Activated CD8-positive, alpha-beta memory T cell treated with anti-CD3 and anti-CD28 coated beads for 36 hours (primary cell): ENCODE results near the gene MLXIP. TPM values are rescaled to one million over a fixed set of nuclear protein-coding genes. Genes with fewer than 3 reads are reported as not detected.

Source experiments
- CTCF ChIA-PET: fragments of 350-600 bp; sonication (Branson Sonifier 250); formaldehyde crosslinking; loops from one replicate; lab custom pipeline; 2021; ENCODE audit warnings: antibody characterized with exemption; lab: Charles Lee
- POLR2A ChIA-PET: fragments of 350-600 bp; sonication (Branson Sonifier 250); formaldehyde crosslinking; loops from one replicate; lab custom pipeline; 2021; ENCODE audit warnings: antibody characterized with exemption; lab: Charles Lee
- total RNA-seq, 2 experiments: library from RNA; stranded (reverse); gene quantifications; one replicate each; pipeline ENCODE4 v1.2.3, GENCODE V29; 2021

Gene MLXIP
- total RNA-seq, 2 experiments from 2014 or later = 32.2 to 32.5 TPM

DNA sequence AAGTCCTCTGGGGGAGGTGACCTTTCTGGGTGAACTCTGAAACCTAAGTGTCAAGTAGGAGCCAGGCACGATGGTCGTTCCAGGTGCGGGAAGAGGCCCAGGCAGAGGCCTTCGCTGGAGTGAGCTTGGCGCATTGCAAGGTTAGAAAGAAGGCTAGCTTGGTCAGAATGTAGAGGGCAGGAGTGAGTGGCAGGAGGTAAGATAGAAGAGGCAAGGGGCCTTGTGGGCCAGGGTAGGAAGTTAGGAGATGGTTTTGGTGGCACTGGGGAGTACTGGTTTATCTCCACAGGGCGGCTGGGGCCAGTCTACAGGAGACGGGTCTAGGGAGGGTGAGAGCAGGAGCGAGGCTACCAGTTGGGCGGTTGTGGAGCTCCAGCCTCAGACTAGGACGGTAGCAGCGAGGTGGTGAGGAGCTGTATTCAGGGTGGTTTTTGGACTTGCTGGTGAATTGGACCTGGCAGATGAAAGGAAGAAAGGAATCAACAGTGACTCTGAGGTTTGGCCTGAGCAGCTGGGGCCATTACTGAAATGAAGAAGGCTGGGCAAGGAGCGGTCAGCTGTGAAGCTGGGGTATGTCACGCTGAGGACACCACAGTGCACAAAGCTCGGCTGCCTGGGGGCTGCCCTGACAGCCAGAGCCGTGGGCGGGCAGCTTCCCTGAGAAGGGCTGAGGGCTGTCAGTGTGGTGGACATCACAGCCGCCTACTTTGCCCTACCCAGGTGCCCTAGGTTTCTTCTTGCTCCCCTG lies 9.0 kb downstream of the MLXIP start:
- ChIA-PET POLR2A (interaction anchor here (1.8 kb wide), 1 partner anchor 9 kb away, joined by 8 read pairs; the partner anchor contains the start of gene MLXIP), CTCF (interaction anchor here (0.8 to 1.8 kb wide), 5 partner anchors 12 to 36 kb away, joined by 3 to 5 read pairs (median 4); no protein-coding TSS in a partner anchor)

DNA sequence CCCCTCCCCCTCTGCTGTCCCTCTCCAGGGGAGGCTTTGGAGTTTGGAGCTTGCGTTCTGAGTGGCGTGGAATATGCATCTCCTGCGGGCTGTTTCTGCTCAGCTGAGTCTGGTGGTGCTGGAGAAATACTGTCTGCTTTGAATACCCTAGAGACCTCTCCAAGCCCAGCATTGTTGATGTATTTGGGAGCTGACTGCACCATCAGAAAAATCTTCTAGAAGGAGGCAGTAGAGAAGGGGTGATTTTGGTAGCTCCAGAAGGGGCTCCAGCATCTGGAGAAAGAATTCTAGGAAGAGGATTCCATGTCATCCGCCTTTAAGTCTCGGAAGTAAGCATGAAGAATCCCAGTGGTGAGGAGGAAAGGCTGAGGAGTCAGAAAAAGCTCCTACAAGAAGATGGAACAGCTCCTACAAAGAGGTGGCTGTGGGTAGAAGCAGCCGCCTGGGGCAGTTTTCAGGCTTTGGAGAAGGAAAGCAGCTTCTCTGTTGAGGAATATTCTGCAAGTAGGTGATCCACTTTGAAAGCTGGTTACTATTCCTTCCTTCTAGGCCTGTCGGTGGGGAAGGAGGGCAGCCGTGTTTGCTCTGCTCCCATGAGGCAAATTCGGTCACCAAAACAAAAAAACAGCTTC lies 9.7 kb downstream of the MLXIP start:
- CTCF ChIA-PET = interaction anchor here (0.8 to 1.8 kb wide), 6 partner anchors 8 to 35 kb away, joined by 3 to 5 read pairs (median 4); no protein-coding TSS in a partner anchor
- POLR2A ChIA-PET = interaction anchor here (1.8 kb wide), 1 partner anchor 10 kb away, joined by 8 read pairs; the partner anchor contains the start of gene MLXIP

- POLR2A ChIA-PET = no interaction called here
- CTCF ChIA-PET = interaction anchor here (0.5 to 1.8 kb wide), 6 partner anchors 9 to 94 kb away, joined by 3 to 5 read pairs (median 3); partner anchors contain the start of gene LRRC43
These were observed 10.5 kb downstream of the MLXIP start for GRCh38 chr12:122089077-122089476.

- CTCF ChIA-PET = no interaction called here
These were observed 12.4 kb downstream of the MLXIP start for GRCh38 chr12:122090759-122091515.

DNA sequence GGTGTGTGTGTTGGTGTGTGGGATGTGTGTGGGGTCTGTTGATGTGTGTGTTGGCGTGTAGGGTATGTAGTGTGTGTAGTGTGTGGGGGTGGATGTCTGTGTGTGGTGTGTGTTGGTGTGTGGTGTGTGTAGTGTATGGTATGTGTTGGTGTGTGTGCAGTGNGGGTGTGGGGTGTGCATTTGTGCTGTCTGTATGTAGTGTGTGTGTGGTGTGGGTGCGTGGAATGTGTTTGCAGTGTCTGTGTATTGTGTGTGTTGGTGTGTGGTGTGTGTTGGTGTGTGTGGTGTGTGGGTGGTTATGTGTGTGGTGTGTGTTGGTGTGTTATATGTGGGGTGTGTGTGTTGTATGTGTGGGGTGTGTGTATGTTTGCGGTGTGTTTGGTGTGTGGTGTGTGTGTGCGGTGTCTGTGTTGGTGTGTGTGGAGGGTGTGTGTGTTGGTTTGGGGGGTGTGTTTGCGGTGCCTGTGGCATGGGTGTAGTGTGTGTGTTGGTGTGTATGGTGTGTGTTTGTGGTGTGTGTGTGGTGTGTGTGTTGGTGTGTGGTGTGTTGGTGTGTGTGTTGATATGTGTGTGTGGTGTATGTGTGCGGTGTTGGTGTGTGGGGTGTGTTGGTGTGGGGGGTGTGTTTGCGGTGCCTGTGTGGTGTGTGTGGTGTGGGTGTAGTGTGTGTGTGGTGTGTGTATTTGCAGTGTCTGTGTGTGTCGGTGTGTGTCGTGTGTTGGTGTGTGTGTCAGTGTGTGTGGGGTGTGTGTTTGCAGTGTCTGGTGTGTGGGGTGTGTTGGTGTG lies 14.7 kb downstream of the MLXIP start:
- ChIA-PET CTCF (no interaction called here), POLR2A (no interaction called here)

More at GRCh38 chr12:122090759-122091515, 12.4 kb downstream of the MLXIP start:
- POLR2A ChIA-PET = no interaction called here

DNA sequence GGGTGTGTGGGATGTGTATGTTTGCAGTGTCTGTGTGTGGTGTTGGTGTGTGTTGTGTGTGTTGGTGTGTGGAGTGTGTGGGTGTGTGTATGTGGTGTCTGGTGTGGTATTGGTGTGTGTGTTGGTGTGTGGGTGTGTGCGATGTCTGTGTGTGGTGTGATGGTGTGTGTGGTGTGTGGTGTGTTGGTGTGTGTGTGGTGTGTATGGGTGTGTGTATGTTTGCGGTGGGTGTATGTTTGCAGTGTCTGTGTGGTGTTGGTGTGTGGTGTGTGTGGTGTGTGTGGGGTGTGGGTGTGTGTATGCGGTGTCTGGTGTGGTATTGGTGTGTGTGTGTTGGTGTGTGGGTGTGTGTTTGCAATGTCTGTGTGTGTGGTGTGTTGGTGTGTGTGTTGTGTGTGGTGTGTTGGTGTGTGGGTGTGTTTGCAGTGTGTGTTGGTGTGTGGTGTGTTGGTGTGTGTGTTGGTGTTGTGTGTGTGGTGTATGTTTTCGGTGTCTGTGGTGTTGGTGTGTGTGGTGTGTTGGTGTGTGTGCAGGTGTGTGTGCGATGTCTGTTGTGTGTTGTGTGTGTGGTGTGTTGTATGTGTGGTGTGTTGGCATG lies 15.7 kb downstream of the MLXIP start:
- POLR2A ChIA-PET = no interaction called here
- CTCF ChIA-PET = no interaction called here

DNA sequence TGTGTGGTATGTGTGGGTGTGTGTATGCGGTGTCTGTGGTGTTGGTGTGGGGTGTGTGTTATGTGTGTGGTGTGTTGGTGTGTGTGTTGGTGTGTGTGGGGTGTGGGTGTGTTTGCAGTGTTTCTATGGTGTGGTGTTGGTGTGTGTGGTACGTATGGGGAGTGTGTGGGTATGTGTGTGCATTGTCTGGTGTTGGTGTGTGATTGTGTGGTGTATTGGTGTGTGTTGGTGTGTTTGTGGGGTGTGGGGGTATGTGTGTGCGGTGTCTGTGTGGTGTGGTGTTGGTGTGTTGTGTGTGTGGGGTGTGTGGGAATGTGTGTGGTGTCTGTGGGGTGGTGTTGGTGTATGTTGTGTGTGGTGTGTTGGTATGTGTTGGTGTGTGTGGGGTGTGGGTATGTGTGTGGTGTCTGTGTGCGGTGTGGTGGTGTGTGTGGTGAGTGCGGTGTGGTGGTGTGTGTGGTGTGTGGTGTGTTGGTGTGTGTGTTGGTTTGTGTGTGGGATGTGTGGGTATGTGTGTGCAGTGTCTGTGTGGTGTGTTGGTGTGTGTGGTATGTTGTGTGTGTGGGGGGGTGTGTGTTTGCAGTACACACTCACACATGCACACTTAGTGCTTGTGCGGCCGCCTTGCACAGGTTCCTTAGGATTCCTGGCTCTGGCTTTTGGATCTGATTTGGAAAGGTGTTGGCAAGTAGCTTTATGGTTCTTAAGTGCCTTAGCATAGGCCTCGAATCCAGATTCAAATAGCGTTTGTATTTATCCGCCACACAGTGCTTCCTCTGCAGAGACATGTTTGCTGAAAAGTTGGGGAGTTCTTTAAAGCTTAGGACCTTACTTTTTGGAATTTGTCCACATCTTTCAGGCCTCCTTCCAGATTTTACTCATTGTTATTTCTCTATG lies 16.4 kb downstream of the MLXIP start:
- POLR2A ChIA-PET = no interaction called here
- CTCF ChIA-PET = interaction anchor here (1.8 kb wide), 1 partner anchor 28 kb away, joined by 4 read pairs; no protein-coding TSS in a partner anchor

DNA sequence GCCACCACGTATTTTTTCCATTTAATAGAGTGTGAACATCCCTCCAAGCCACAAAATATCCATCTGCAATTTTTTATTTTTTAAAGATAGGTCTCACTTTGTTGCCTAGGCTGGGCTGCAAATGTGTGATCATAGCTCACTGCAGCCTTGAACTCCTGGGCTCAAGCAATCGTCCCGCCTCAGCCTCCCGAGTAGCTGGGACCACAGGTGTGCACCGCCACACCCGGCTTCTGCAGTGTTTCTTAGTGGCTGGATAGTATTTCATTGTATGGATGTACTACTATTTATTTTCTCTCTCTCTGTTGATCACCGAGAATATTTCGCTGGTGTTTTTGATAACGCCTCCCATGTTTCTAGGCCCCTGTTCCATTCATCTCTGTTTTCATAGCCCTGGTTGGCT lies 17.5 kb downstream of the MLXIP start:
- CTCF ChIA-PET = interaction anchor here (0.5 to 1.8 kb wide), 2 partner anchors 27 to 358 kb away, joined by 3 to 4 read pairs; no protein-coding TSS in a partner anchor

DNA sequence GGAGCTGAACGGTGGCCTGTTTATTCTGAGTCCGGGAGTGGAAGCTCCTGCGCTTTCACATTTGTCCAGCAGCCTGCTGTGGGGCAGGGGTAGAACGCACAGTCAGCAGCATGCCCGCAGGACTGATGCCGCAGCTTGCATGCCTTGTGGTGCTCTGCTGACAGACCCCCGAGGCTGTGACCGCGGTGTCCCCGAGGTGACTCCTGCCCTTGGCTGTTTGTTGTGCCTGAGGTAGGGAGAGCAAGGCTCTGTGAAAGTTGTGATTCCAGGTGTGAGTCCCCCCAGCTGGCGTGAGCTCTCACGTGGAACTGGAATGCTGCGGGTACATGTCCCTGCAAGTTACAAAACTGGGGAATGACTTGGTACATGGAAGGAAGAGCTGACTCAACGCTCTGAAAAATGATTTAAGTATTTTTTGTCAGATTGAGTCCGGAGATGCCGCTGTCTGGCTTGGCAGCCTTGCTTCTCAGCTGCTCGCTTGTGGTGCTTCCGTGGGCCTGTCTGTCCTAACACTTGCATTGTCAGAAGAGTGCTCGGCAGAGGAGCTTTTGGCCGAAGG lies 18.1 kb downstream of the MLXIP start:
- CTCF ChIA-PET = interaction anchor here (0.5 to 1.8 kb wide), 2 partner anchors 27 to 357 kb away, joined by 3 to 4 read pairs; no protein-coding TSS in a partner anchor
- POLR2A ChIA-PET = no interaction called here

More for the DNA sequence above, 17.5 kb downstream of the MLXIP start:
- POLR2A ChIA-PET = no interaction called here

DNA sequence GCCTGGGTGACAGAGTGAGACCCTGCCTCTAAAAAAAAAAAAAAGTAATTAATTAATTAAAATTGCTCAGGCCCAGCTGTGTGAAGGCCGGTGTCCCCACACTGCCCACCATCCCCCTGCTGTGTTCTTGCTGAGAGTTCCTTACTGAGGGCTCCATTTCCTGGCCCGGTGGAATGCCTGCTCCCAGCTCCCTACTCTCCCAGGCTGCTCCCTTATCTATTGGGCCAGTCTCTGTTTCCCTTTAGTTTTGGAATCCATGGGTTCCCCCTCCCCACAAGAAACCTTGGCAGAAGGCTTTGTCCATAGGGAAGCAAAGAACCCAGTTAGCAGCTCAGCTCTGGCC lies 19.0 kb downstream of the MLXIP start:
- ChIA-PET POLR2A (no interaction called here), CTCF (interaction anchor here (0.6 to 0.8 kb wide), 2 partner anchors 9 to 10 kb away, joined by 3 to 4 read pairs; no protein-coding TSS in a partner anchor)

DNA sequence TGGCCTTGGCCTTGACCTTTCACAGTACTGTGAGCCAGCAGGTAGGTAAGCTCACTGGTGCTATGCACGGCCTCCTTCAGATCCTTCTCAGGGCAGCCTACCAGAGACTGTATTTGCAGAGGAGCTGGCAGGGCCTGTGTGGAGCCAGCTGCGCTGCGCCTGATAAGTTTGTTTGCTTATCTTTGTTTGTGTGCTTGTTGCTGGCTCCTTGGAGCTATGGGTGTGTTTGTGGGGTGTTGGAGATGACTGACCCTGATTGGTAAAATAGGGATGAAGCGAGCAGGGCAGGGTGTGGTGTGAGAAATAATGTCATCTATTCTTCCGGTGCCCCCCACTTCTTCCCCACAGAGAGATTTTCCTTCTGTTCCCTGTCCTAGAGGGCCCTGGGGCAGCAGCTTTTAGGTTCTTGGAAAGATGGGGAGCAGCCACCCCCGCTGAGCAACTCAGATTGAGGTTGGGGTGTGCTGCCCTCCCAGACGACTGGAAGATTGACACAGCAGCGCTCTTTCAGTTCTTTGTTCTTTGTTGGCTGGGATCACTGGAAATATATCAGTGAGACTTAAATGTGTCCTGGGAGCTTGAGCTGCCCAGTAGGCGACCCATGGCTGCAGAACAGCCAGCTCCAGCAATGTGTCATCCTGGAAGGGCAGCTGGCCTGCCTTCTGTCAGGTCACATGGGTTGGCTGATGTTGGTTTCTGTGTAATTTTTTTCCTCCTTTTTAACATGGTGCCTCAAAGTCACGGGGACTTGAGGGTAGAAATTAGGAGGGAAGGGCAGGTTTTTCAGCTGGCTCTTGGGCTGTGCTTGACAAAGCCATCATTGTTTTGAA lies 19.6 kb downstream of the MLXIP start:
- CTCF ChIA-PET = interaction anchor here (0.6 to 1.4 kb wide), 5 partner anchors 9 to 47 kb away, joined by 3 to 5 read pairs (median 4); no protein-coding TSS in a partner anchor
- POLR2A ChIA-PET = no interaction called here

GRCh38 chr12:122099280-122099749 lies 20.8 kb downstream of the MLXIP start:
- CTCF ChIA-PET = interaction anchor here (1.2 to 1.4 kb wide), 3 partner anchors 10 to 24 kb away, joined by 3 to 5 read pairs (median 3); no protein-coding TSS in a partner anchor
- POLR2A ChIA-PET = no interaction called here

- POLR2A ChIA-PET = interaction anchor here (0.6 kb wide), 1 partner anchor 533 kb away, joined by 4 read pairs; no protein-coding TSS in a partner anchor
- CTCF ChIA-PET = interaction anchor here (1.3 kb wide), 1 partner anchor 12 kb away, joined by 3 read pairs; no protein-coding TSS in a partner anchor
These were observed 21.3 kb downstream of the MLXIP start for GRCh38 chr12:122099856-122100255.

DNA sequence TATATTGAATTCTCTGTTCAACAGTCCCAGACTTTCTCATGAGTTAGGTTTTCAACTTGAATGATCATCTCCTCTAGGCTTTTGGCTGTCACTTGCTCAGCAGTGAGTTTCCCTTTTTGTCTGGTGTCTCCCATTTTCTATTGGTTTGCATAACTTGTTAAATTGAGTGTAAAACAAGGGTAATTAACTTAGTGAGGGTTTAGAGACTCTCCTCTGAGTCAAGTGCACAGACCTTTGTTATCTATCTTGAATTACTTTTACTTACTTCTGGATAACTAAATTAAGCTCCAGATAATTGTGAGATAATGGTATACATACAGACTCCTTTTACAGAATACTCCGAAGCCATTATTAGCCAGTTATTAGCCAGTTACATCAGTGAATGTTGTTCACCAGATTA lies 22.0 kb downstream of the MLXIP start:
- ChIA-PET CTCF (interaction anchor here (1.3 kb wide), 1 partner anchor 13 kb away, joined by 3 read pairs; no protein-coding TSS in a partner anchor), POLR2A (interaction anchor here (0.6 kb wide), 1 partner anchor 532 kb away, joined by 4 read pairs; no protein-coding TSS in a partner anchor)

DNA sequence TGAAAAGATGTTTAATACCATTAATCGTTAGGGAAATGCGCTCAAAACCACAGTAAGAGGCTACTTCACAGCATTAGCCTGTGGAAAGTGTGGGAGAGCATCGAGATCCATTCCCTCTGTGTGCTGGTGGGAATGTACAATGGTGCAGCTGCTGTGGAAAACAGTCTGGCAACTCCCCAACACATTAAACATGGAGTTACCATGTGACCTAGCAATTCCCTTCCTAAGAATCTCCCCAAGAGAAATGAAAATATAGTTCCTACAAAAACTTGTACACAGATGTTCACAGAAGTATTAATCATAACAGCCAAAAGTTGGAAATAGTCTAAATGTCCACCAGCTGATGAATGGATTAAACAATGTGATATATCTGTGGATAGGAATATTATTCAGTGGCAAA lies 23.8 kb downstream of the MLXIP start:
- ChIA-PET CTCF (interaction anchor here (2.6 kb wide), 1 partner anchor 48 kb away, joined by 10 read pairs; no protein-coding TSS in a partner anchor), POLR2A (no interaction called here)
